SKM-1 treated with dmso at 0.1 percent for 144 hours (cell line): ENCODE data around the gene MIB1.
A peak's percentile ranks its signal among the peaks of the same experiment; 100 is the strongest.
"Not testable (repeated sequence)": the region's sequence is repeated elsewhere in the genome, so short reads cannot be mapped to it uniquely, and the experiment has no call there.

Experiments
- DNase-seq: peaks from one replicate; lab custom pipeline; 2025; ENCODE audit not compliant: unreplicated experiment; lab: John Stamatoyannopoulos, UW

The MIB1 gene

DNA sequence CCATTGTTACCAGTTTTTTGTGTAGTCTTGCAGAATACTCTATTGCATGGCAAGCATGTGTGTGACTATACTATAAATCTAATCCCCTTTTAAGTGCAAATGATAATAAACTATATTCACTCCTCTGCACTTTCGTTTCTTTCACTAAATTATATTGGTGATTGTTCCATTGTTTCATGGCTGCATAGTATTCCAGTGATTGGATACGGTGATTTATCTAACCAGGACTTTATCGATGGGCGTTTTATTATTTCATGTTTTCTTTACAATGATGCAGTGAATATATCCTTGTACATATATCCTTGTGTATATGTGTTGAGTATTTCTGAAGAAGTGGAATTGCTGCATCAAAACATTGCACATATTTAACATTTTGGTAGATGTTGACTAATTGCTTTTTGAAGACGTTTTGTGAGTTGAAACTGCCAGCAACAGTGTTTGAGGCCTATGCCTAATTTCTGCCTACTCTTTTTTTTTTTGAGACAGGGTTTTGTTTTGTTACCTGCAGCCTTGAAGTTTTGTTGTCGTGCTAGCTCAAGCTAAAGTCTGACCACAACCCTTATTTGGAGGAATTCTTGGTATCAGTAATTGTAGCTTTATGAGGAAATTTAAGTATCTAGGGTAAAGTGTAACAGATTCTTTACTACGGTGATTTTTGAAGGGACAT, 2.7 kb downstream of the MIB1 start:
- DNase-seq, result no peak

DNA sequence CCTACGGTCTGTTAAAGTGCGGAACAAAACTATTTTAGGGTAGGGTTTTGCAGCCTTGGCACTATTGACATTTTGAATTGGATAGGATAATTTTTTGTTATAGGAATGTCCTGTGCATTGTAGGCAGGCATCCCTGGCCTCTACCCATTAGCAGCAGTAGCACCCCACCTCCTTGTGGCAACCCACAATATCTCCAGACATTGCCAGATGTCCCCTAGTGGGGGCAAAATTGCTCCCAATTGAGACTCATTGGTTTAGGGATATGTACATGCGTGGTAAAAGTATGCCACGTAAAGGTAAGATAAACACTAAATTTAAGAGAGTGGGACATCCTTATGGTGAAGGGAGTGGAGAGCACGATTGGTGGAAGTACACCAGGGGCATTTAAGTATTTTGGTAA, 4.6 kb downstream of the MIB1 start:
- no peak for DNase-seq

DNA sequence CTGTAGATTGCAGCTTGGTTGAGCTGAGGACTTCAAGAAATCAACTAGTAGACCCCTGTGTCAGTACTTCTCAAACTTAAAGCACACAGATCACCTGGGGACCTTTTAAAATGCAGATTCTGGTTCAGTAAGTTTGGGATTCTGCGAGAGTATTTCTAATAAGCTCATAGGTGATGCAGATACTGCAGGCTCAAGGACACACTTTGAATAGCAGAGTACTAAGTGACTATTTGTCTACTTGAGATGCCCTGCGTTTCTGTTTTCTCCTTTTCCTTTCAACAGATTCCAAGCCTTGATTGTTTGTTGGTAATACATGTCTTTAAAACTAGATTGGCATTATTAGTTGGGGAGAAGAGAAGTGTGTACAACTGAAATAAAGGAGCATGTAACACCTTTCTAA, 6.7 kb downstream of the MIB1 start:
- DNase-seq, result no peak

DNA sequence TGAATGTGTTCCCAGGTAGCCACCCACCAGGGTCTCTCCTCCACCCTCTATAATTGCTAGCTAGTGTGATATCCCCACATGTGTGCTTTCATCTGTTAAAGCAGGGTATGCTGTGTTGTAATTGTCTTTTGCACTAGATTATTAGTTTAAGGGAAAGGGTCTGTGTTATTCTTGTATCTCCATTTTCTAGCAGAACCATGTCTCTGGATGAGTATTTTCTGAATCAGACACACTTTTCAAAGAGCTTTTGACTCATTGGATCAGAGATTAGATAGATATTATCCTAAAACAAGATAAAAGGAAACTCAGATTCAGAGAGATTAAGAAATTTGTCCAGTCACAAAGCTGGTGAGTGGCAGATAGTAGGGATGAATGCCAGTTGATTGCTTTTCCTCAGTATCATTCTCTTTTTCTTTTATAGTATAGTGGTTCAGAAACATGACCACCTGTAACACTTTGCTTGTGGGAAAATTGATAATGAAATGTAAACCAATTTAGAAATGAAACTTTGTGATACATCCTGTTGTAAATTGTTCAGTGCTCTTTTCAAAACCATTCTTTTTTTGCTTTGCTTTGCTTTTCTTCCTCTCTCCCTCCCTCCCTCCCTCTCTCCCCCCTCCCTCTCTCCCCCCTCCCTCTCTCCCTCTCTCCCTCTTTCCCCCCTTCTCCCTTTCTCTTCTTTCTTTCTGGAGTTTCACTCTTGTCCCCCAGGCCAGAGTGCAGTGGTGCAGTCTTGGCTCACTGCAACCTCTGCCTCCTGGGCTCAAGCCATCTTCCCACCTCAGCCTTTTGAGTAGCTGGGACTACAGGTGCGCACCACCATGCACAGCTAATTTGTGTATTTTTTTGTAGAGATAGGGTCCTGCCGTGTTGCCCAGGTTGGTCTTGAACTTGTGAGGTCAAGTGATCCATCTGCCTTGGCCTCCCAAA, 7.4 kb downstream of the MIB1 start:
- DNase-seq, result no peak

DNA sequence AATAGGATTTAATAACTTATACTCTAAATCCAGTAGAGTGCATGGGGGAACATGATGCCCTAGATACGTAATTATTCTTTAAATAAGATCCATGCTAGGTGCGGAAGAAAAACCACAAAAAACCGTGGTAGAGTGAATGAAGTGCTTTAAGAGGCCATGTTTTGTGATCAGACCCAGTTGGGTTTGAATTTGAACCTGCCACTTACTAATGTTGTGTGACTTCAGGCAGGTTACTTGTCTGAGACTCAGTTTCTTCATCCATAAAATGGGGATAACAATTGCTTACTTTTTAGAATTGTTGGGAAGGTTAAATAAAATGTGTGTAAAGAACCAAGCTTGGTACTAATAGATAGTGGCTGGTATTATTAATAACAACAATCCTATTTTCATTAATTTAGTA, 17.2 kb downstream of the MIB1 start:
- no peak for DNase-seq

DNA sequence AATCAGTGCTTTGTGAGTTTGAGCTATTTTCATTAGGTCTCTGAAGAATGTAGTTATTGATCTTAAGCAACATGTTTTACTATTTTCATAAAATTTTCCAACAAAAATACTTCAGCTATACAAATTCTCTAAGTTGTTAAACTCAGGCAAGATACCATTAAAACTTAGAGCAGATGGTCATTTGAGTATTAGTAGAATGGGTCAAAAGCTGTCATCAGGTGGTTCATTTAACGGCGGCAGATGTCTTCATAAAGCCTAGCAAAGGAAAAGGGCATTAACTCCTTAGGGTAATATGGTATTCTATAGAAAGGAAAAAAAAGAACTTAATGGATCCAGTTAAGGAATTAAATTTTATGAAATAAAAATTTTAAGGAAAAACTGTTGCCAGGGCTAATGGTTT, 19.2 kb downstream of the MIB1 start:
- DNase-seq, result no peak

DNA sequence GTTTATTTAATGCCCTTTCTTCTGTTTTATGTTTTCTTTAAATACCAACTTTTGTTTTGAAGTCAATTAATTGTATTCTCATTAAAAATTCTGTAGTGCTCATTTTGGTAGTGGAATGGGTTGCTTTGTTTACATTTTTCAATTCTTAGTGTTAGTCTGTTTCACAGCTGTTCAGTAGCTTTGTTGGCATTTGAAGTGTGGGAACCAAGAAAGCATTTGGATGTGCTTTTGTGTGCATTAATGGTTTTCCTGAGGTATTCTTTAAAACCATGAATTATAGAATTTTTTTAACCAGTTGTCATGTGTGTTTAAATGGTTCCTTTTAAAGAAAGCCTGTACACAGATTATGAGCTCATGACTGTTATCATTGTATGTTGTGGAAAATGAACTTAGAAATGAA, 19.7 kb downstream of the MIB1 start:
- DNase-seq, result no peak

DNA sequence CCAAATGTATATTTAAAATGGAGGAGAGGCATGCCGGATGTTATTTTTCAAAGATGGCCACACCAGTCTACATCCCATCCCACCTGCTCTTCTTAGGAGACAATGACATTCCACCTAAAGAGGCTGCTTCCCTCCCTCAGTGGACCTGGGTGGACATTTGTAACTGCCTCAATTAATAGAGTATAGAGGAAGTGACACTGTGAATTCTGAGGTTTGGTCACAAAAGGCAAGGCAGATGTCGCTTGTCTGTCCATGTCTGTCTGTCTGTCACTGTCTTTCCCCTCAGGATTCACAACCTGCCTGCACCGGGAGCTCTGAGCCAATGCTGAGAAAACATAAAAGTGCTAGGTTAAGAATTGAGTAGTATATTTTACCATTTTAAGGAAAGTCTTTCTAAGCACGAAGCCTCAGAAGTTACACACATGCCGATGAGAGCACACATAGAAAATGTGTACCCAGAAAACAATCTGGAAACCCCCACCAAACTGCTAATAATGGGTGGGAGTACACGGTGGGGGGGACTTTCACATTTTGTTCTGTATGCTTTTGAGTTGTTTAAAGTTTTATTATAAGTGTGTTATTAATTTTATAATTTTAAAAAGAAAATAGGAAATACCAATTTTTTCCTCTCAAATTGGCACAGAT, 21.0 kb downstream of the MIB1 start:
- DNase-seq, result no peak

DNA sequence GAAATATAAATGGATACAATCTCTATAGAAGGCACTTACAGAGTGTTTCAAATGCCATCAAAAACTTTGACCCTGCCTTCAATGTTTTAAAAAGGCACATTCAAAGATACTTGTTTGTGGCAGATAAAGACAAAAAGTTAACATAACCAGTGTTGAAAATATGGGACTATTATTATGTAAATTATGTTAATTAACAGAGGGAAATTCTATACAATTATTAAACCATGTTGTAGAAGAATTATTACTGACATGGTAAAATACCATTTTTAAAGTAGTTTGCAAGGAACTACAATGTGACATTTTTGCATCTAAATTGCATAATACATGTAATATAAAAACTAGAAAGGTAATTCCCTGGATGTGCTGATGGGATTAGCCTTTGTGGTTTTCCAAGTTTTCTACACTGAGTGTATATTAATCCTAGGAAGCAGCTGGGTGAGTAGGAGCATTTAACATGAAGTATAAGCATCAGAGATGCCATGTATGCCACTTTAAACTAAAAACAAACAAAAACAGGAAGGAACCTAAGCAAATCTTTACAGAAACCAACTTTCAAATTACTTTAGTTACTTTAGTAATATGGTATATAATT, 21.7 kb downstream of the MIB1 start:
- DNase-seq, result no peak

DNA sequence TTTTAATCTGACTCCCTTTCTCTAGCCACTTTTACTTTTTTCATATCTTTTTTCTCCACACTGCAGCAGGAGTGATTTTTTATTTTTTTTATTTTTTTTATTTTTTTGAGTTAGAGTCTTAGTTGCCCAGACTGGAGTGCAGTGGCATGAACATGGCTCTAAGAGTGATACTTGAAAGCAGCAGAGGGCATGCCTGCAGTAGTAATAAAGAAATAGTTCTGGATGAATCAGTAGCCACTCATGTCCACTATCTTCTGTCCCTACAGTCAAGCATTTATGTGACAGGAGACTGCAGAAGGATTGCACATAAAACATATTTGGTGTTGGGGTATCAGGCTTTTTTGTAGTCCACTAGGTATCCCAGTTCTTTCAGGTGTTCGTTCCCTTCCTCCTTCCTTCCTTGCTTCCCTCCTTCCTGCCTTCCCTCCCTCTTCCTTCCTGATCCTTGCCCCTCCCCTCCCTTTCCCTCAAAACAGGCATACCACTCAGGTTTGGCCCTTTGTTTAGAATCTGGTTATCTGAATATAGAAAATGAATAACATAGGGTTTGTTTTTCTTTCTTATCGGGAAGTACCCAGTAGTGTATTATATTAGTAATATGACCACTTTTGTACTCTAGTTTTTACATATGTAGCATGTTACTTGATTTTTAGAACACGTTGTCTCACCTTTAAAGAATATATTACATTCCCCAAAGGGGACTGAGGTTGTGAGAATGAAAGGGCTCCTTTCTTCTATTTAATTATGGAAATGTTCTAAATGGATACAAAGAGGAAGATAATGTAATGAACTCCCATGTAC, 23.5 kb downstream of the MIB1 start:
- DNase-seq, result no peak

DNA sequence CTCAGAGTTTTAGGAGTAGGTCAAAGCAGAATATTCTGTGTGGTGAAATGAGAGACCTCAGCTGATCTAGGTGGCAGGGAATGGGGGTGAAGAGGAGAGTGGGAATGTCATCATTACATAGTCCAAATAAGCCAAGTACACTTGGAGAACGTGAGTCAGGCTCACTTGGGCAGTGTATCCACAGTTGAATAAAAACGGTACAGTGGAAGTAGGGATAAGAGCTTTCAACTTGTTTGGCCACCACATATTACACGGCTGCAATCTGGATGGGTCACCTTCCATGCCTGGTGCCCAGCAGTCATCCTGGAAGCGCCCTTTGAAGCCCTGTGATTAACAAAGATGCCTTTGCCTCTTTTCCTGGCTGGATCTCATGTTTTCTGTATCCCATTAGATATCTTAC, 28.6 kb downstream of the MIB1 start:
- DNase-seq, result no peak

DNA sequence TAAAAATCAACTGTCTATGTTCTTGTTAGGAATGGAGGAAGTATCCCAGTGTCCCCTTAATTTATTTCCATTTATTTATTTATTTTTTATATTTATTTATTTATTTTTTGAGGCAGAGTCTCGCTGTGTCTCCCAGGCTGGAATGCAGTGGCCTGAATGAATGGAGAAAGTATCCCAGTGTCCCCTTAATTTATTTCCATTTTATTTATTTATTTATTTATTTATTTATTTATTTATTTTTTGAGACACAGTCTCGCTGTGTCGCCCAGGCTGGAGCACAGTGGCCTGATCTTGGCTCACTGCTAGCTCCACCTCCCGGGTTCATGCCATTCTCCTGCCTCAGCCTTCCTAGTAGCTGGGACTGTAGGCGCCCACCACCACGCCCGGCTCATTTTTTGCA, 34.1 kb downstream of the MIB1 start:
- no peak for DNase-seq

DNA sequence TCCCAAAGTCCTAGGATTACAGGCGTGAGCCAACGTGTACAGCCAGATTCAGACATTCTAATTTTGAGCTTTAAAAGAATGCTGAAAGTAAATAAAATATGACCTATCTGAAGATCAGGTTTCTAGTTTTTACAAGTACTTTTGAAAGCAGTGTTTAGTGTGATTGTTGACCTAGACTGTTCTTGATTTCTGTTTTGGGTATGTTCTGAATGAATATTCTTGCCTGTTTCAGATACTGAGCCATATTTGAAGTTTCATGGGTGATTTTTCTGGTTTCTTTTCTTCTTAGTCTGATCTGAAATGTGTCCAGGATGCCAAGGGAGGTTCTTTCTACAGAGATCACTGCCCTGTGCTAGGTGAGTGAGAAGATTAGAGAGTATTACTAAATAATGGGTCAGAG, 37.2 kb downstream of the MIB1 start:
- no peak for DNase-seq

DNA sequence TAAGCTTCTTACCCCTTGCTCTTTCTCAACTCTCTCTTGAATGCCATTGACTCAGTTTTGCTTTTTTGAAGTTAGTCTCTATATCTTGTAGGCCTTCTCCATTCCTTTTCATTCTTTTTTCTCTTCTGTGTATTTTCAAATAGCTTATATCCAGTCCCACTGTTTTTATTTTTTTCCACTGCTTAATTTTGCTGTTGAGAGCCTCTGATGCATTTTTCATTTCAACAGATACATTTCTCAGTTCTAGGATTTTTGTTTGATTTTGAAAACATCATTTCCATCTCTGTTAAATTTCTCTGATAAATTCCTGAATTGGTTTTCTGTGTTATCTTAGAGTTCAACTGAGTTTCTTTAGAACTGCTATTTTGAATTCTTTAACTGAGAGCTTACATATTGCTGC, 45.9 kb downstream of the MIB1 start:
- no peak for DNase-seq

DNA sequence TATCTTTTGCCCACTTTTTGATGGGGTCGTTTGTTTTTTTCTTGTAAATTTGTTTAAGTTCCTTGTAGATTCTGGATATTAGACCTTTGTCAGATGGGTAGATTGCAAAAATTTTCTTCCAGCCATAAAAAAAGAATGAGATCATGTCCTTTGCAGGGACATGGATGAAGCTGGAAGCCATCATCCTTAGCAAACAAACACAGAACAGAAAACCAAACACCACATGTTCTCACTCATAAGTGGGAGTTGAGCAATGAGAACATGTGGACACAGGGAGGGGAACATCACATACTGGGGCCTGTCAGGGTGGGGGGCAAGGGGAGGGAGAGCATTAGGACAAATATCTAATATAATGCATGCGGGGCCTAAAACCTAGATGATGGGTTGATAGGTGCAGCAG, 55.5 kb downstream of the MIB1 start:
- not testable (repeated sequence) for DNase-seq

DNA sequence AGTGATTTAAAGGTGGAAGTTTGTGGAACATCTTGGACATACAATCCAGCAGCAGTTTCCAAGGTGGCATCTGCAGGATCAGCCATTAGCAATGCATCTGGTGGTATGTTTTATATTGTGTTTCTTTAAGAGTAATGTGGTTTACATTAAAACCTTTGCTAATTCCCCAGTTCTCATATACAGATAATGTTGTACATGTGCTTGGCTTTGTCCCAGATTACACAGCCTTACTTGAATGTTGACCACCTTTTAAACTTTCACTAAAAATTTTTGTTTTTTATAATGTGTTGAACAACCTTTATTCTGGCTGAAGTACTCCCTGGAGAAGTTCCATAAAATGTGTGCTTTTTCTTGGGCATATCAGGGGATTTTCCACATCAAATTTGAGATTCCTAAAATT, 57.5 kb downstream of the MIB1 start:
- no peak for DNase-seq

DNA sequence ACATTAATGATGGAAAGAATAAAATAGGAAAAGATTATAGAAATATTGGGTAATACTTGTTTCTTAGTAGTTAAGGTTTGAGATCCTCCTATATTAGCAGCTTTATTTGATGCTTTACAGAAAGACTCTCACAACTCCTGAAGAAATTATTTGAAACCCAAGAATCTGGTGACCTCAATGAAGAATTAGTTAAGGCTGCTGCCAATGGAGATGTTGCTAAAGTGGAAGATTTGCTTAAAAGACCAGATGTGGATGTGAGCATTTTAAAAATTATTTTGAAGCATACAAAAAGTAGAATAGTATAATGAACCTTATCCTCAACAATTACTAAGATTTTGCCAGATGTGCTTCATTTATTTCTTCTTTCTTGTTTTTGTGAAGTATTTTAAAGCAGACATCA, 59.1 kb downstream of the MIB1 start:
- DNase-seq, result no peak

DNA sequence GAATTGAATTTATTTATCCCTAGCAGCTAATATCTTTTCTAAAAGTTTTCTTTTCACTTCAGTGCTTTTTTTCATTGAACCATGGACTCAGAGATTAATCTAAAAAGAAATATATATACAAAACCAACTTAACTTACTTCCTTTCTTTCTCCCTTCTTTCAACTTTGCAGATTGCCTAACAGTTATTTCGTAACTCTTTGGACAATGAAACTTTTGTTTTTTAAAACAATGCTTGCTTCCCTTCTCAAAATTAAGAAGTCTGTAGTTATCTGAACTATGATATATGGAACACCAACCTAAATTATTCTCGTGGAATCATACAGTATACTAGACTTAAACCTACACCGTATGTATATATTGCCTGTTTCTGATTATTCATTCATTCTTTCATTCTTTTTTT, 62.9 kb downstream of the MIB1 start:
- peak; percentile 68 for DNase-seq

DNA sequence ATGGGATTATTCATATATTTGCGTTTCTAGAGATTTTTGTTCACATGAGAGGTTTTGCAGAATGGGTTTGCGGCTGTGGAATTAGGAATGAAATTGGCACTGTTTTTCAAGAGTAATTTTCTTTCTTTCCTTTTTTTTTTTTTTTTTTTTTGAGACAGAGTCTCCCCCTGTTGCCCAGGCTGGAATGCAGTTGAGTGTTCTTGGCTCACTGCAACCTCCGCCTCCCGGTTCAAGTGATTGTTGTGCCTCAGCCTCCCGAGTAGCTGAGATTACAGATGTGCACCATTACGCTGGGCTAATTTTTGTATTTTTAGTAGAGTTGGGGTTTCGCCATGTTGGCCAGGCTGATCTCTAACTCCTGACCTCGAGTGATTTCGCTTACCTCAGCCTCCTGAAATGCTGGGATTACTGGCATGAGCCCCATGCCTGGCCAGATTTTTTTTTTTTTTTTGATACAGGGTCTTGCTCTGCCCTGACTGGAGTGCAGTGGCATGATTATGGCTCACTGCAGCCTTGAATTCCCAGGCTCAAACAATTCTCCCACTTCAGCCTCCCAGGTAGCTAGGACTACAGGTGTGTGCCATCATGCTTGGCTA, 65.3 kb downstream of the MIB1 start:
- DNase-seq, result no peak

DNA sequence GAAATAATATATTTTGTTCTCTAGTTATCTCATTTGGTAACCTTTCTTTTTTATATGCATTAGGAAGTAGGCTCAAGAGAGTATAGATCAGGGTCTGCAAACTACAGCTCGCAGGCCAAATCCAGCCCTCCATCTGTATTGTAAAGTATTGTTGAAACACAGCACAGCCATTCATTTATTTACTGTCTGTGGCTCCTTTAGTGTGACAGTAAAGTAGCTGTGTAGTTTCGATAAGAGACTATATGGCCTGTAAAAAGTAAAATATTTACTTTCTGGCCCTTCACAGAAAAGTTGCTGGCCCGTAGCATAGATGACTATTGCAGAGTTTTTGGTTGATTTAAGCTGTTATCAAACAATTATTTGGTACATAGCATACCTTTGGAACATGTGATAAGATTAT, 67.6 kb downstream of the MIB1 start:
- DNase-seq, result no peak

DNA sequence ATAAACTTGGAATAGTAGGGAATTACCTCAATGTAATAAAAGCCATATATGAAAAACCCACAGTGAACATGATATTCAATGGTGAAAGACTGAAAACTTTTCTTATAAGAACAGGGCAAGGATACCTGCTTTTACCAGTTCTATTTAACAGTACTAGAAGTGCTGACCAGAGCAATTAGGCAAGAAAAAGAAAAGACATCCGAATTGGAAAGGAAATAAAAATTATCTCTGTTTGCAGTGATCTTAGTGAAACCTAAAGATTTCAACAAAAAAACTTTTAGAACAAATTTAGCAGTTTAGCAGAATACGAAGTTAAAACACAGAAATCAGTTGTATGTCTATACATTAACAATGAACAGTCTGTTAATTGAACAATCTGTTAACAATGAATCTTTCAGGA, 69.1 kb downstream of the MIB1 start:
- DNase-seq, result no peak
